HG03521 (cell line): Measurements from ENCODE around the gene TSFM.
A peak's percentile ranks its signal among the peaks of the same experiment; 100 is the strongest.

Experiments used
- ATAC-seq: cut with Tn5 transposase; IDR thresholded peaks from one replicate; pipeline ENCODE4 v1.9.1; 2021; ENCODE audit warnings: mild to moderate bottlenecking, moderate library complexity; ENCODE audit not compliant: unreplicated experiment

The TSFM gene

GRCh38 chr12:57782608-57783465, at the start of gene TSFM:
TSFM (plus strand) TSS chr12:57782787; CDS start chr12:57782802, 15 bp downstream.
- peak; percentile 82 for ATAC-seq

DNA sequence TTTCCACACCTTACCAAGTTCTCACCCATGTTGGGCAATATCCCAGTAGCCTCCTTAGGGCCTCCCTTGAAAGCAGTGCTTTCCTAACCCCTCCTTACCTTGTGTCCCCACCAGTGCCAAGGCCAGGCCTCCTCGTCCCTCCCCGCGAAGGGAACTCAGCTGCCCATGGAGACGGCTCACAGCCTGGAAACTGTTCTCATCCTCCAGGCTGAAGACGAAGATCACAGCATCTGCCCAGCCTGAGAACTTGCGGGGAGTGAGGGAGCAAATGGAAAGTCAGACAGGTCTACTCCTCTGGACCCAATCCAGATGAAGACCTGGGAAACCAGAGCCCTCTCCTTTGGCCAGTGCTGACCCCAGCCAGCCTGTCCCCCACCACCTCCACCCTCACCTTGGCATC, 48.7 kb upstream of the TSFM start:
- ATAC-seq: no peak

DNA sequence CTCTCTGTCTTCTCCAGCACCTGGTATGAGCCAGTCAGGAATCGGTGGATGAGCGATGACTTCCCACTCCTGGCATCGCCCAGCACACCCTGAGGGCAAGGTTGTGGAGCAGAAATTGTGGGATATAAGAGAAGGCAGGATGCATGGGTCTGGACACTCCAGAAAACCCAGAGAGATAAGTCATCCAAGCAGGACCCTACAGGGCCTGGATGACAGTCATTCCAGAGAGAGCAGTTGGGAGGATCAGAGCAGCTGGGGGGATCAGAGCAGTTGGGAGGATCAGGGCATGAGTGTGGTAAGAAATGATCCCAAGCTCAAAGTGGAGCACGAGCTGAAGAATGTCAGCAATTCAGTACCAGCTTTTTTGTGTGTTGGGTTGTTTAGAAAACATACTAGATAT, 48.0 kb upstream of the TSFM start:
- no peak for ATAC-seq

DNA sequence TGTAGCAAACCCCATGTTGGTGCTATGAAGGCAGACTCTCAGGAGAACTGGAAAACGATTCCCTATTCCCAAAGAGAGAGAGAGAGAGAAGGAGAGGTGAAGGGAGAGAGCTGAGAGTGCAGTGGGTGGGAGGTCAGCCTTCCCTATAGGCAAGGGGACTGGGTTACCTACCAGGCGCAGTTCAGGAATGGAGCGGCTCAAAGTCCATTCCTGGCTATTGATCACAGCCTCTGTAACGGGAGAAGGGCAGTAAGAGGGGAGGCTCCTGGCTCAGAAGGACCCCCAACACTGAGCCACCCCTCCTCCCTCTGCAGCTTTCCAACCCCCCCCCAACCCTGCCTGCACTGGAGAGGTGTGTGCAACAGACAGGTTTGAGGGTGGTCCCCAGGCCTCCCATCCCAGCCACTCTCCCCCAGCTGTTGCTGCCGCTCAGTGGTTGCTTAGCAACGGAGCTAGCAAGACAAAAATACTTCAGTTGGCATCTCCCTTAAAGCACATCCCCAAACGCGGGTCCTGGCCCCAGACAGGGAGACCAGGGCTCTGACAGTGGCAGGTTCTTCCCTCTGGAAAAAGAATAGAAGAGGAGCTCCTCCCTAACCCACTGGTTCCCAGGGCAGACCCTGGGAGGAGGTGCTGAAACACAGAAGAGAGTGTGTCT, 47.3 kb upstream of the TSFM start:
- ATAC-seq: no peak

DNA sequence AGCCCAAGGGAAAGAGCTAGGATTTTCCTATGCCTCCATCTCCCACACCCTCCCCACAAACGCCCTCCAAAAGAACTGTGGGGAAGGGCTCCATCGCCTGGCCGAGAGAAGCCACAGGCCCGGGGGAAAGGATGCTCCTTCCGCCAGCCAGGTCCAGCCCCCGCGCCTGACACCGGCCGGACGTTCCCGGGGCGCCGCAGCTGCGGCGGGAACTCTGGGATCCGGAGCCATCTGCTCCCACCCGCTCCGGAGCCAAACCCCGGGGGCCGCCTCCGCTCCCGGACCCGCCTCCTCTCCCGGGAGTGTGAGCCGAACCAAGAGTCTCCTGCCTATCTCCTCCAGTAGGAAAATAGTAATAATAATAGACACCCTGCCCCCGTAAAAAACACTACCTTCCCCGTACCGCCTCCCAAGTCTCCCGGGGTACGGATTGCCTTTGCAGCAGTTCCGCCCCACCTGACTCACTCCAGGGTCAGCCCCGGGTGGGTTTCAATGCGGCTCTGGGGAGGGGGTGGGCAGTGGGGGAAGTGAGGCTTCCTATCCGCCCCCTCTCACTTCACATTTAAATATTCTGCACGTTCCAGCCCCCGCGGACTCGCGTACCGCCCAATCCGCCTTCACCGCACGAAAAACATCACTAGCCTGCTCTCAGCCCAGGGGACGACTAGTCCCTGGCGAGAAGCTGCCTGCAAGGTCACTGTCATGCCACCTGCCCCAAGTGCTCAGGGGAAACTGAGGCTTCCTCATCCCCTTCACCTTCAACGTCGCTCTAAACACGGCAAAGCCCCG, 46.4 kb upstream of the TSFM start:
- no peak for ATAC-seq

GRCh38 chr12:57736741-57737466, 45.7 kb upstream of the TSFM start:
- ATAC-seq: no peak

- ATAC-seq: no peak
These were observed 44.8 kb upstream of the TSFM start for GRCh38 chr12:57737467-57738460.

- ATAC-seq: no peak
These were observed 43.8 kb upstream of the TSFM start, which contains the start of gene AGAP2 for GRCh38 chr12:57738661-57739237. AGAP2 (minus strand) TSS chr12:57738742; CDS start chr12:57738246, 496 bp downstream.

DNA sequence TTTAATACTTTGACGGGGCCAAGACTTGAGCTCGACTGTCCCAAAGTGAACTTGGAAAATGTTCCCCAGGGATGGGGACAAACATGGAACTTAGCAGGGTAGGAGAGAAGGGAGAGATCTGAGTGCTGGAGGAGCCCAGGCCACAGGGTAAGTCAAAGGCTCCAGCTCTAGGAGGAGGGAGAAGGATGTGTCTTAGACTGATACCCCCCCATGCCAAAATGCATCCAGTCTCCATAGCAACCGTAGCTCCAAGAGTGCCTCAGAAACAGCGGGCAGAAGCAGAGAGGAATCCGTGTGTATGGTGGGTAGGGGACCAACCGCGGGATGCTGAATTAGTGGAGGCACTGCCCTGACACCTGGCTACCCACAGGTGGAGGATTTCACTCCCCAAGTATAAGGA, 43.2 kb upstream of the TSFM start:
- ATAC-seq: no peak

DNA sequence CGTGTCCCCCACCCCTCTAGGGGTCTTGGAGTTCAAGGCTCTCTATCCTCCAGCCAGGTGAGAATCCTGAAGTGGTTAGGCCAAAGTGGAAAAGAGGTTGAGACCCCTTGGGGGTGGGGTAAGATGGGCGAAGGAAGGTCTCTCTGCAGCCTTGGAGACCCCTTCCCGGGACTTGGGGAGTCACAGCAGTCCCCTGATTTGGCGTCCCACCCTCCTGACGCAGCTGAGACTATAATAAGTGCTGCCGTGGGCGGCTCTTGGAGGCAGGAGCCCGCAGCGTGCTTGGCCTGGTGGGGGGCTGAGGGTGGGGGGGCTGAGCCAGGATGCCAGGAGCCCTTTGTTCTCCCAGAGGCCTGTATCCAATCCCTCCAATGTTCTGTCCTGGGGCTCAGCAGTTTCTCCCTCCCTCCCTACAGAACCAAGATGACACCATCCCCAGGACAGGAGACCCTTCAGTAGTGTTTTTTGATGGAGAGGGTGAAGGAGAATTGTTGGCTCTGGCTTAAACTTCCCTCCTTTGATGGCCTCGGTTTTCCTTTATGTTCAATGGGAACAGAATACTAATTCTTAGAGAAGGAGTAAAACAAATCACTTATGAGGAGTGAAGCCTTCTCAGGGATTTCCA, 42.6 kb upstream of the TSFM start:
- ATAC-seq: no peak

- ATAC-seq: peak; percentile 55
These were observed 41.8 kb upstream of the TSFM start for GRCh38 chr12:57740656-57741412.

GRCh38 chr12:57741413-57741789, 41.2 kb upstream of the TSFM start:
- no peak for ATAC-seq

DNA sequence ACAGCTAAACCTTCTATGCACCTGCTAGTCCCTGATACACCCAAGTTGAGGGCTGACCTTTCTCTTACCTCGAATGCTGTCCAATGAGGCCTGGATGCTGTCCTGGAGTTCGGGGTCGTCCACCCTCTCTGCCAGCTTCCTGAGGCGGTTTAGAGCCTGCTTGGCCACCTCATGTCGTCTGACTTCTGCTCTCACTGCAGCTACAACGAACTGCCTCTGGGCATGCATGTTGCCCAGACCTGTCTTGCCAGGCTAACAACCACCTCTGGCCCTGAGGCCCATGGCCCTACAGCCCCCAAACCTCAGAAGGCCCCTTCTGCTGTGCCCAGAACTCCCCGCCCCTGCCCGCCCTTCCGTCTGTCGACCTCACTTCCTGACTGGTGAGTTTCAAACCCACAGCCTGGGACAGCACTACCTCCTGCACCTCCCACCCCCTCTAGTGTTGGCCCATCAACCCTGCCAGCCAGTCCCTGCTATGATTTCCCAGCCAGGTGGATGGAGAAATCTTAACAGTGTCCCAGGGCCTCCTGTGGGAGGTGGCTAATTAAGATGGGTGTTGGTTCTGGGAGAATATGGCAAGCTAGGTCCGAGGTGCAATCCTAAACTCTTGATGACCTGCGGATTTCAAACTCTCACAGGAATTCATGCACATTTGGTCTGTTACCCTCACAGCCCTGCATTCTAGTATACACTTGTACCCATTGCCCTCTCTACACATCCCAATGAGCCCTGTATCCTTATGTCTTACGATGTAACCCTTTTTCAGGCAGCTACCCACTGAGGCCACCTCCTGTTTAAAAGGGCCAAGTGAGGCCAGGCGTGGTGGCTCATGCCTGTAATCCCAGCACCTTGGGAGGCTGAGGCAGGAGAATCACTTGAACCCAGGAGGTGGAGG, 40.5 kb upstream of the TSFM start:
- ATAC-seq: peak; percentile 49

GRCh38 chr12:57743769-57744168, 38.8 kb upstream of the TSFM start:
- no peak for ATAC-seq

DNA sequence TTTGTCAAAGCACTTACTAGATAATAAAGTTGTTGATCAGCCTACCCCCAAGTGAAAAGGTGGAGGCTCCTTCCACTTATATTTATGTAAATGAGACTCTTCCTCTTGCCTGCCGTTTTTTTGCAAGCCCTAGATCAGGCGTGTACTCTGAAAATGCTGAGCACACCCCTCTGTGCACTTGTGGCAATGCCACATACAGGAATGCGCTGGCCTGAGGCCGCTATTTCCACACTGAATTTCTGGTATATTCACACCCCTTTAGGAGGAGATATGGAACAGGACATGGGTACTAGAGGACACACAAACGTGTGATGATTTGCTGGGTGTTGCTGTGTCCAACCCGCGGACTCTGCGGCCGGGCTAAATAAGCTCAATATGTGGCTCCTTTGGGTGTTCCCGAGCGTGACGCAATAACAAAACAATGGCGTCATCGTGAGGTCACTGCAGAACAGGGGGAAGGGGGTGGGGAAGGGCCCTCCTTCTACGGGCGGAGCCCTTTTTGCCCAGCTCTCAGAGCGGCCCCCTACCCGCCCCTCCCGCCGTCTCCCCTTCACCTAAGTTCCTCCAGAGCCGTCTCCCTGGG, 38.3 kb upstream of the TSFM start:
- peak; percentile 24 for ATAC-seq

DNA sequence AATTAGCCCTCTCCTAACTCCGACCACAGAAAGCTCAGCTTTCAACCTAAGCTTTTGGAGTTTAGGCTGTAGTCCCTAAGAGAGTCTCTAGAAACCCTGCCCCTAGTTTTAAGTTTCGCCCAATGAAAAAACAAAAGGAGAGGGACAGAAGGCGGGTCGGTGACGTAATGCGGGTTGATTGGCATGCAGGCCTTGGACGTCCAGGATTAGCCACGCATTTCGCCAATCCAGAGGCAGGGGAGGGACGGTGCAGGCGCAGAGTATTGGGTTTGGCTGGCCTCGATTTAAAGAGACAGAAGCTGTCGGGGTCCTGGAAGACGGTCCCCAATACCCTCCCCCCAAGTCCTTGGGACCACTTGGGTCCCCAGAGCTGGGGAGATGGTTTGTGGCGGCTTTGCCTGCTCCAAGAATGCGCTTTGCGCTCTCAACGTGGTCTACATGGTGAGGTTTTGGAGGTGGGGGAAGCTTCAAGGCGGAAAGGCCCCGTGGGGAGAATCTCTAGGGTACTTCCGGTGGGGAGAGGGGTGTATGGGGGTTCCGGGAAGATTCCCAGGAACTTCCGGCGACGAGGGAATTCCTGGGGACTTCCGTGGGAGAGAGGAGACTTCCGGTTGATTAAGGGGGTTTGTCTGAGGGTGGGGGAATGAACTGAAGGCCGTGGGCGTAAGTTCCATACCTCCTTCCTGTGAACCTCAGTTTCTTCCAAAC, 37.7 kb upstream of the TSFM start, which contains the start of gene TSPAN31:
Gene TSPAN31, plus strand, starts transcription at position 263 of the 708 bp plus-strand sequence. Its CDS starts 116 bp downstream, at position 379.
- peak; percentile 77 for ATAC-seq
